ENCODE results near the gene SOHLH1.

SOHLH1 gene

GRCh38 chr9:135648494-135649410 is 50.5 kb downstream of the SOHLH1 start:
- H3K27me3 ChIP-seq (ENCODE audit: low read depth, low read length) = no peaks in the 10 kb centered on the region
- no peak overlapping the region for H3K4me3 ChIP-seq (ENCODE audit: low read depth in 1 of 2, low read length in 2 of 2)
- peaks cover 25 to 53% of the 10 kb centered on the region in 2 donors for H3K9me3 ChIP-seq (ENCODE audit: control insufficient read depth in 1 of 2, low read length in 2 of 2)
- no peak overlapping the region for H3K27ac ChIP-seq (ENCODE audit: low read length)
- H3K4me1 ChIP-seq (ENCODE audit: control insufficient read depth in 1 of 2, insufficient read depth in 2 of 2, low read length in 2 of 2) = no peaks in the 10 kb centered on the region
- H3K36me3 ChIP-seq (ENCODE audit: control insufficient read depth in 1 of 2, insufficient read depth in 2 of 2, low read length in 2 of 2) = no peaks in the 10 kb centered on the region

DNA sequence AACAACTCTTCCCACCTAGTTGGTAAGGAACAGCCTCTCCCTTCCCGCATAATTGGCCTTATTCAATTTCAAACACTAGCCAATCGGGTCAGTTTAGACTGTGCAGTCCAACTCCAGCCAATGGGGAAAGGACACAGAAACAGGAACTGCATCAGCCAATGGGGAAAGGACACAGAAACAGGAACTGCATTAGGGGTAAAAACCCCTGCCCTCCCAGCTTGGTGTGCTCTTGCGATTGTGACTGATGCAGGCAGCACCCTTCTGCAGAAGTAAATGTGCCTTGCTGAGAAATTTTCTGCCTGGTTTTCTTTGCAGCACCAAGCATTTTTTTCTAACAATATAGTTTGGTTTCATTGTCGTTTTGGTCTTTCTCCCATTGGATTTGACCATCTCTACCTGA is 51.4 kb downstream of the SOHLH1 start:
- no peaks in the 10 kb centered on the region for H3K27me3 ChIP-seq (ENCODE audit: low read depth, low read length)
- no peak overlapping the region for H3K27ac ChIP-seq (ENCODE audit: low read length)
- peaks cover 25 to 53% of the 10 kb centered on the region in 2 donors for H3K9me3 ChIP-seq (ENCODE audit: control insufficient read depth in 1 of 2, low read length in 2 of 2)
- no peaks in the 10 kb centered on the region for H3K36me3 ChIP-seq (ENCODE audit: control insufficient read depth in 1 of 2, insufficient read depth in 2 of 2, low read length in 2 of 2)
- H3K4me1 ChIP-seq (ENCODE audit: control insufficient read depth in 1 of 2, insufficient read depth in 2 of 2, low read length in 2 of 2) = no peaks in the 10 kb centered on the region
- no peak overlapping the region for H3K4me3 ChIP-seq (ENCODE audit: low read depth in 1 of 2, low read length in 2 of 2)

DNA sequence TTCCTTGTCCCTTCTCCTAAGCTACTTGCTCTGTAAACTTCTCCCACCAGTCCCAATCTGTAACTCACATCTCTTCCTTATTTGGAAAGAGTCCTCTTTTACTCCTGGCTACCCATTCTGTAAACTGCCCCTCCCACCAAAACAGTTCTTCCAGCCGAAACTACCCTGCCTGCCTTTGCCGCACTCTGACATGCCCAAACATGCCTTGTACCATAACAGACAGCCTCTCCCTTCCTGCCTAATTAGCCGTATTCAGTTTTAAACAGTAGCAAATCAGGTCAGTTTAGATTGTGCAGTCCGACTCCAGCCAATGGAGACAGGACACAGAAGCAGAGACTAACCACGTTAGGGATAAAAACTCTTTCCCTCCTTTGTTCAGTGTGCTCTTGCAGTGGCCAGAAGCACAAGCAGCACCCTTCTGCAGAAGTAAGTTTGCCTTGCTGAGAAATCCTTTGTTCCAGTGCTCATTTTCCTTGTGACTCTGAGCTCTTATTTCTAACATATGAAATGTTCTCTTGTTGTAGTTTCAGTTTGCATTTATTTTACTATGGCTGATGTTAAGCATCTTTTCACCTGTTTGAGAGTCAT is 54.6 kb downstream of the SOHLH1 start:
- Histone ChIP-seq H3K27me3 (ENCODE audit: low read depth, low read length) (no peaks in the 10 kb centered on the region), H3K27ac (ENCODE audit: low read length) (no peak overlapping the region), H3K9me3 (ENCODE audit: control insufficient read depth in 1 of 2, low read length in 2 of 2) (peaks cover 25 to 50% of the 10 kb centered on the region in 2 donors), H3K36me3 (ENCODE audit: control insufficient read depth in 1 of 2, insufficient read depth in 2 of 2, low read length in 2 of 2) (no peaks in the 10 kb centered on the region), H3K4me1 (ENCODE audit: control insufficient read depth in 1 of 2, insufficient read depth in 2 of 2, low read length in 2 of 2) (no peaks in the 10 kb centered on the region), H3K4me3 (ENCODE audit: low read depth in 1 of 2, low read length in 2 of 2) (no peak overlapping the region)

Measured in muscle layer of duodenum (tissue), 2 donors.